Omental fat pad (tissue), 4 donors: Measurements from ENCODE around the gene ACAT1. TPM values are rescaled to one million over a fixed set of nuclear protein-coding genes. Genes with fewer than 3 reads are reported as not detected.

ENCODE experiments used
- ATAC-seq: fragments of 150-250 bp; one replicate; pipeline ENCODE4 v1.9.1; 2016; ENCODE audit warnings: mild to moderate bottlenecking, moderate library complexity; ENCODE audit not compliant: low FRiP score
- DNase-seq: peaks from one replicate; pipeline ENCODE4 v3.0.0-alpha.2; 2019; ENCODE audit warnings: low spot score
- small RNA-seq: library from RNA; depleted of rRNA; stranded (forward); fragments of <200 nt; gene quantifications from one replicate; pipeline ENCODE3, GENCODE V24; 2016
- total RNA-seq, 4 donors: library from RNA; depleted of rRNA; stranded (reverse); fragments of >200 nt; gene quantifications; one replicate each; pipeline ENCODE4 v1.1.0, GENCODE V29; 2016
- TF ChIP-seq, protein P1 (sequence below), 3 donors: fragments of 450-650 bp; IDR thresholded peaks; one replicate each; pipeline ENCODE4 v1.5.1; 2016 to 2017; ENCODE audit warnings: antibody characterized with exemption in 3 of 3, mild to moderate bottlenecking in 3 of 3, moderate library complexity in 2 of 3

ACAT1 gene
- total RNA-seq, 4 donors from 2014 or later, result 118 to 215 (median 168) TPM

DNA sequence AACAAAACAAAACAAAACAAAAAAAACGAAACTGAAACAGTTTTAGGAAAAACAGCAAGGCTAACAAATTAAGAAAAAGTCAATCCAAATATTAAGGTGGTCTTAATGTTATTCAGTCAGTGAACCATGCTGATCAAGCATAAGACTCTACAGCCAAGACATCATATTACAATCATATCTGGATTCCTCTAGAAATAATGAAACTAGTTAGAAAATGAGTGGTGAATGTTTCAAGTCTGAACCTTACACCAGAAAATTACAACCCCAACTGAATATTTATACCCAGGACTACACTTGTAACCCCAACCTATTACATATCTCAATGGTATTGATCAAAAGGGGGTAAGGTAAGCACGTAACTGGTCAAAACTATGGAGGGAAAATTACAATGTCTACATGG lies 48.8 kb downstream of the ACAT1 start:
- ATAC-seq, result no peak
- TF ChIP-seq, protein P1, sequence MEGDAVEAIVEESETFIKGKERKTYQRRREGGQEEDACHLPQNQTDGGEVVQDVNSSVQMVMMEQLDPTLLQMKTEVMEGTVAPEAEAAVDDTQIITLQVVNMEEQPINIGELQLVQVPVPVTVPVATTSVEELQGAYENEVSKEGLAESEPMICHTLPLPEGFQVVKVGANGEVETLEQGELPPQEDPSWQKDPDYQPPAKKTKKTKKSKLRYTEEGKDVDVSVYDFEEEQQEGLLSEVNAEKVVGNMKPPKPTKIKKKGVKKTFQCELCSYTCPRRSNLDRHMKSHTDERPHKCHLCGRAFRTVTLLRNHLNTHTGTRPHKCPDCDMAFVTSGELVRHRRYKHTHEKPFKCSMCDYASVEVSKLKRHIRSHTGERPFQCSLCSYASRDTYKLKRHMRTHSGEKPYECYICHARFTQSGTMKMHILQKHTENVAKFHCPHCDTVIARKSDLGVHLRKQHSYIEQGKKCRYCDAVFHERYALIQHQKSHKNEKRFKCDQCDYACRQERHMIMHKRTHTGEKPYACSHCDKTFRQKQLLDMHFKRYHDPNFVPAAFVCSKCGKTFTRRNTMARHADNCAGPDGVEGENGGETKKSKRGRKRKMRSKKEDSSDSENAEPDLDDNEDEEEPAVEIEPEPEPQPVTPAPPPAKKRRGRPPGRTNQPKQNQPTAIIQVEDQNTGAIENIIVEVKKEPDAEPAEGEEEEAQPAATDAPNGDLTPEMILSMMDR (IDR thresholded peaks at IDR 0.05), result no peak
- DNase-seq, result no peak

GRCh38 chr11:108177570-108177969 lies 56.2 kb downstream of the ACAT1 start:
- DNase-seq (no peak), ATAC-seq (no peak)
- TF ChIP-seq, protein P1 (IDR thresholded peaks at IDR 0.05), result no peak

DNA sequence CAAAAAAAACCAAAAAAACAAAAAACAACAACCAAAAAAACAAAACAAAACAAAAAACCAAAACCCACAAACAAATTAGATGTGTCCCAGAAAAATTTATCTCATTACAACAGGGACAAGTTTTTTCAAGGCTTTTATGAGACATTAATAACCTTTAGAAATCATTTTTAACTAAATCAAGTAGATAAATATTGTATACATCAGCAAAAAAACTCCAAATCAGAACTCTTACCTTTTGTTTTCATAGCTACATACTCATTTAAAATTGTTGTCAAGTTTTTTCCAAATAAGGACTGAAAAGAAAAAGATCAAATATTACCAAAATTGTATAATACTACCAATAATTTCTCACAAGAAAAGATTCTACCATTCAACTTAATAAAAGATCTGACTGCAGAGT lies 72.4 kb downstream of the ACAT1 start:
- no peak for ATAC-seq
- TF ChIP-seq, protein P1 (IDR thresholded peaks at IDR 0.05), result no peak
- DNase-seq, result no peak

GRCh38 chr11:108196901-108197300 lies 75.5 kb downstream of the ACAT1 start:
- ATAC-seq, result no peak
- TF ChIP-seq, protein P1 (IDR thresholded peaks at IDR 0.05), result no peak
- DNase-seq, result no peak

Small RNA genes within 50 kb of the gene (small RNA-seq; reads per million reads assigned to genes)
- not detected for gene RF00019

Other genes starting within 250 kb of the ACAT1 start
- 1 to 10 TPM; 1.4 to 4.3 (median 2.5) TPM for gene RAB39A, start 193.1 kb upstream of the ACAT1 start, total RNA-seq
- gene CUL5, start 112.7 kb upstream of the ACAT1 start, total RNA-seq, result 10 to 100 TPM; 21.7 to 44.6 (median 28.1) TPM
- gene NPAT, start 101.1 kb downstream of the ACAT1 start, total RNA-seq, result 10 to 100 TPM; 10.6 to 20.8 (median 11.0) TPM
- 10 to 100 TPM; 52.8 to 85.9 (median 58.7) TPM for gene ATM, start 101.5 kb downstream of the ACAT1 start, total RNA-seq